ENCODE measurements around the gene MX2.
"Not testable (repeated sequence)": the region's sequence is repeated elsewhere in the genome, so short reads cannot be mapped to it uniquely, and the experiment has no call there.

Gene MX2

DNA sequence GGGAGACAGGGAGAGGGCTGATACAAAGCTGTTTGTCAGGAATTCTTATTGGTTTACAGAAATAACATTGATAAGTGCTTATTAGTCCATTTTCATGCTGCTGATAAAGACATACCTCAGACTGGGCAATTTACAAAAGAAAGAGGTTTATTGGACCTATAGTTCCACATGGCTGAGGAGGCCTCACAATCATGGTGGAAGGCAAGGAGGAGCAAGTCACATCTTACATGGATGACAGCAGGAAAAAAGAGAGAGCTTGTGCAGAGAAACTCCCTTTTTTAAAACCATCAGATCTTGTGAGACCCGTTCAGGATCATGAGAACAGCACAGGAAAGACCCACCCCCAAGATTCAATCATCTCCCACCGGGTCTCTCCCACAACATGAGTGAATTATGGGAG, 55.7 kb downstream of the MX2 start:
- not testable (repeated sequence) for H3K36me3 ChIP-seq (ENCODE audit: control insufficient read depth, insufficient read depth, low read length); H3K9me3 ChIP-seq (ENCODE audit: control insufficient read depth, insufficient read depth, low read length); H3K27me3 ChIP-seq (ENCODE audit: control insufficient read depth, insufficient read depth, low read length)

DNA sequence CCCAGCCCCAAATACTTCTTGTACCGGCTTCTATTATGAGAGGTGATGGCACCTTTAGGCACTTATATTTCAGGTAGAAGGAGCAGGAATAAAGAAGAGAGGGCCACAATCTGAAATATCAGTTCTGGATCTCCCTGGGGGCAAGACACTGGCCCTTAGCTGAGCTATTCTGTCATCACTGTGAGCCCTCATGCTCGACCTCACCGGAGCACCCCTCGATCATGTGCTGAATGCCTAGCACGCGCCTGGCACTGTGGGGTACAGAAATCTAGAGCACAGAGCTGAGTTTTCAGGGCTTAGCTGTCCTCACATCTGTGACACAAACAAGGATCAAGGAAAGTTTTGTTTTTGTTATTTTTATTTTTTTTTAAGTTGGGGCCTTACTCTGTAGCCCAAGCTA, 56.6 kb downstream of the MX2 start:
- no peaks in the 10 kb centered on the region for H3K36me3 ChIP-seq (ENCODE audit: control insufficient read depth, insufficient read depth, low read length)
- peaks cover 10% of the 10 kb centered on the region for H3K4me1 ChIP-seq (ENCODE audit: control insufficient read depth, insufficient read depth, low read length)
- peaks cover 2% of the 10 kb centered on the region for H3K27me3 ChIP-seq (ENCODE audit: control insufficient read depth, insufficient read depth, low read length)
- no peak overlapping the region for H3K4me3 ChIP-seq (ENCODE audit: low read depth, low read length)
- H3K9ac ChIP-seq (ENCODE audit: low read depth, low read length): no peak overlapping the region
- H3K9me3 ChIP-seq (ENCODE audit: control insufficient read depth, insufficient read depth, low read length): no peaks in the 10 kb centered on the region

More for the DNA sequence above, 55.7 kb downstream of the MX2 start:
- not testable (repeated sequence) for H3K4me1 ChIP-seq (ENCODE audit: control insufficient read depth, insufficient read depth, low read length); H3K4me3 ChIP-seq (ENCODE audit: low read depth, low read length); H3K9ac ChIP-seq (ENCODE audit: low read depth, low read length)

DNA sequence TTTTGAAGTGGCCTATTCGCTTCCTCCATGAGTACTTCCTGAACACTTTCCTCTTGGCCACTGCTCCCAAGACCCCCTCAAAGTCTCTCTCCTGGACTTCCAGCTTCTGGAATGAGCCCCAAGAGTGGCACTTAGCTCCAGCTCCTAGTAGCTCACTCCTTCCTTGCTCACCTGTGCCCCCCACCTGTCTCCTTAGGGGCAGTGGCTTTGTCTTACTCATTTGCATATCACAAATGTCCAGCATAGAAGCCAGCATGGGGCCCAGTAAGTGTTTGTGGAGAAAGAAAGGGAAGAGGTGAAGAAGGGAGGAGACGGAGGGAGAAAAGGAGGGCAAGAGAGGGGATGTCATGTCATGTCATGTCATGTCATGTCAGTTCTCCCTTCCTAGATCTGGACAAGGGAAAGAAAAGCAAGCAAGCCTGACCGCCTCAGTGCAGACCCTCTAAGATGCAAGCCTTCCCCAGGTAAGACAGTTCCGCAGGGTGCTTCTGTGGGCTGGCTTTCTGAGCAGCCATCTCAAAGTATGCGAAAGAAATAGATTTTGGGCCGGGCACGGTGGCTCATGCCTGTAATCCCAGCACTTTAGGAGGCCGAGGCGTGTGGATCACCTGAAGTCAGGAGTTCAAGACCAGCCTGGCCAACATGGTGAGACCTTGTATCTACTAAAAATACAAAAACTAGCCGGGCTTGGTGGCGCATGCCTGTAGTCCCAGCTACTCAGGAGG, 57.3 kb downstream of the MX2 start:
- H3K27me3 ChIP-seq (ENCODE audit: control insufficient read depth, insufficient read depth, low read length): peaks cover 2% of the 10 kb centered on the region
- no peaks in the 10 kb centered on the region for H3K9me3 ChIP-seq (ENCODE audit: control insufficient read depth, insufficient read depth, low read length)
- H3K9ac ChIP-seq (ENCODE audit: low read depth, low read length): no peak overlapping the region
- H3K4me1 ChIP-seq (ENCODE audit: control insufficient read depth, insufficient read depth, low read length): peaks cover 10% of the 10 kb centered on the region
- H3K36me3 ChIP-seq (ENCODE audit: control insufficient read depth, insufficient read depth, low read length): no peaks in the 10 kb centered on the region
- H3K4me3 ChIP-seq (ENCODE audit: low read depth, low read length): no peak overlapping the region

DNA sequence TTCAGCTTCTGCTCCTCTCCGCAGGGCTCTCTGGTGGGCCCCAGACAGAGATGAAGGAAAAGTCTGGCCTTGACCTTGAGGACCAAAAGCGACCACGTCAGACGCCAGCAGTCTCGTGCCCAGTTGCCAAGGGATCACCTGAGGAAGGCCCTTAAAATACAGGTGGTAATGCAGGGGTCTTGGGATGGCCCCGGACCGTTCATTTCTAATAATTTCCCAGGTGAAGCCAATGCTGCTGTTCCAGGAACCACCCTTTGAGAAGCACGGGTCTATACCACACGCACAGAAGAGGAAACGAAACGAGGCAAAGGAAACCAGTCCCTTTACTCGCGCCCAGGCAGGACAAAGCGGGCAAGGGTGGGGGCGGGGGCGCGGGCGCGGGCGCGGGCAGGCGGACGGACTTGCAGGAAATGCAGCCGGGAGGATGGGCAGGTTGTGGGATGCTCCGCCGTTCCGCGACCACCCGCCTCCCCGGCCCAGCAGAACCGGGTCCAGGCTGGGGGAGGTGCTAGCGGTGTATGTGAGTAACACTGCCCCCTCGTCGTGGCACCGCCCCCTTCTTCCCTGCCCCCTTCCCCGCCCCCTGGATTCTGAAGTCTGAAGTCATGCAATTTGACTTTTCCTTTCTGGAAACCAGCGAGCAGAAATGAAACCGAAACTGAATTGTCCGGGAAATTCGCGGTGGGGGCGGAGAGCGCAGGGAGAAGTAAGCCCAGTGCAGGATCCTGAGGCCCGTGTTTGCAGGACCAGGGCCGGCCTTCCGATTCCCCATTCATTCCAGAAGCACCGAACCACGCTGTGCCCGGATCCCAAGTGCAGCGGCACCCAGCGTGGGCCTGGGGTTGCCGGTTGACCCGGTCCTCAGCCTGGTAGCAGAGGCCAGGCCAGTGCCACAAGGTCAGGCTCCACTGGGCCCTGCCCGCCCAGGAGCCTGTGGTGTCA, 58.4 kb downstream of the MX2 start:
- H3K4me1 ChIP-seq (ENCODE audit: control insufficient read depth, insufficient read depth, low read length): peaks cover 10% of the 10 kb centered on the region
- H3K36me3 ChIP-seq (ENCODE audit: control insufficient read depth, insufficient read depth, low read length): no peaks in the 10 kb centered on the region
- H3K27me3 ChIP-seq (ENCODE audit: control insufficient read depth, insufficient read depth, low read length): peaks cover 8% of the 10 kb centered on the region
- H3K9ac ChIP-seq (ENCODE audit: low read depth, low read length): peak overlapping the region; percentile 54
- peak overlapping the region; percentile 56 for H3K4me3 ChIP-seq (ENCODE audit: low read depth, low read length)
- no peaks in the 10 kb centered on the region for H3K9me3 ChIP-seq (ENCODE audit: control insufficient read depth, insufficient read depth, low read length)

DNA sequence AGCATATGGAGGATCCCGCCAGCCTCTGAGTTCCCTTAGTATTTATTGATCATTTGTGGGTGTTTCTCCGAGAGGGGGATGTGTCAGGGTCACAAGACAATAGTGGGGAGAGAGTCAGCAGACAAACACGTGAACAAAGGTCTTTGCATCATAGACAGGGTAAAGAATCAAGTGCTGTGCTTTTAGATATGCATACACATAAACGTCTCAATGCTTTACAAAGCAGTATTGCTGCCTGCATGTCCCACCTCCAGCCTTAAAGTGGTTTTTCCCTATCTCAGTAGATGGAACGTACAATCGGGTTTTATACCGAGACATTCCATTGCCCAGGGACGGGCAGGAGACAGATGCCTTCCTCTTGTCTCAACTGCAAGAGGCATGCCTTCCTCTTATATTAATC, 59.2 kb downstream of the MX2 start:
- Histone ChIP-seq H3K27me3 (ENCODE audit: control insufficient read depth, insufficient read depth, low read length) (peaks cover 15% of the 10 kb centered on the region), H3K4me3 (ENCODE audit: low read depth, low read length) (peak overlapping the region; percentile 56)
- H3K36me3 ChIP-seq (ENCODE audit: control insufficient read depth, insufficient read depth, low read length); H3K4me1 ChIP-seq (ENCODE audit: control insufficient read depth, insufficient read depth, low read length); H3K9ac ChIP-seq (ENCODE audit: low read depth, low read length); H3K9me3 ChIP-seq (ENCODE audit: control insufficient read depth, insufficient read depth, low read length): not testable (repeated sequence)

DNA sequence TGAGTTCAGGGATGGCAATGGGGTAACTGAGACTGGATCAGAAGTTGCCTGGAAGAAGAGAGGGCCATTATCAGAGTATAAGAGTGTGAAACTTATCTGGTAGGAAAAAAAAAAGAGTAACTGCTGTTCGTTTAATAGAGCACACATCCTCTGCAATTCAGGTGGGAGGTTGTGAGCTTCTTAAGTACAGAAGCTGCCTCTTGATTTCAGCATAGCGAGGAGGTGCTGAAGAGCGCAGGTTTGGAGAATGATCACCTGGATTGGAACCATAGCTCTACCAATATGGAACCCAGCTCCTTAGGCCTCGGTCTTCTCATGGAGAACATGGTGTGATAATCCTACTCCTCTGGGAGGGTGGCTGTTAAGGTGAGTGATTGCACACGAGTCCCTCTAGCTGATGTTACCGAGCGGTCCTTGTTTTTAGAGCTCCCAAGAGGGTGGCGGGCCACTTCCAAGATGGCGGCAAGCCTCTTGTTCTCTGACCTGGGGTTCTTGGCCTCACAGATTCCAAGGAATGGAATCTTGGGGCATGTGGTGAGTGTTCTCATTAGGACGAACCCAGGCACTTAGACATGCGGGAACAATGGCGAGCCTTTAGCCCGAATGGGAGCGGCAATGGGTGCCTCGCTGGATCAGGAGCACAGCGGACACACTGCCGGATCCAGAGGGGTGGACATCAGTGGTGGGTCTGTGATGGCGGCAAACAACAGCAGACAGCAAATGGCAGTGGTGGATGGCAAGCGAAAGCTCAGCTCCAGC, 60.9 kb downstream of the MX2 start:
- peaks cover 10% of the 10 kb centered on the region for H3K4me1 ChIP-seq (ENCODE audit: control insufficient read depth, insufficient read depth, low read length)
- H3K36me3 ChIP-seq (ENCODE audit: control insufficient read depth, insufficient read depth, low read length): no peaks in the 10 kb centered on the region
- no peak overlapping the region for H3K9ac ChIP-seq (ENCODE audit: low read depth, low read length)
- peaks cover 30% of the 10 kb centered on the region for H3K27me3 ChIP-seq (ENCODE audit: control insufficient read depth, insufficient read depth, low read length)
- H3K9me3 ChIP-seq (ENCODE audit: control insufficient read depth, insufficient read depth, low read length): no peaks in the 10 kb centered on the region
- H3K4me3 ChIP-seq (ENCODE audit: low read depth, low read length): no peak overlapping the region

DNA sequence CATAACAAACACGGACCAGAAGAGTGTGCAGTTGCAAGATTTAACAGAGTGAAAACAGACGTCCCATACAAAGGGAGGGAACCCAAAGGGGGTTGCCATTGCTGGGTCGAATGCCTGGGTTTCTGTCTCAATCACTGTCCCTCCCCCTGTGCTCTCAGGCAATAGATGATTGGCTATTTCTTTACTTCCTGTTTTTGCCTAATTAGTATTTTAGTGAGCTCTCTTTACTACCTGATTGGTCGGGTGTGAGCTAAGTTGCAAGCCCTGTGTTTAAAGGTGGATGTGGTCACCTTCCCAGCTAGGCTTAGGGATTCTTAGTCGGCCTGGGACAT, 61.4 kb downstream of the MX2 start:
- not testable (repeated sequence) for H3K4me1 ChIP-seq (ENCODE audit: control insufficient read depth, insufficient read depth, low read length); H3K4me3 ChIP-seq (ENCODE audit: low read depth, low read length); H3K9me3 ChIP-seq (ENCODE audit: control insufficient read depth, insufficient read depth, low read length); H3K9ac ChIP-seq (ENCODE audit: low read depth, low read length); H3K36me3 ChIP-seq (ENCODE audit: control insufficient read depth, insufficient read depth, low read length)
- H3K27me3 ChIP-seq (ENCODE audit: control insufficient read depth, insufficient read depth, low read length): peaks cover 30% of the 10 kb centered on the region

DNA sequence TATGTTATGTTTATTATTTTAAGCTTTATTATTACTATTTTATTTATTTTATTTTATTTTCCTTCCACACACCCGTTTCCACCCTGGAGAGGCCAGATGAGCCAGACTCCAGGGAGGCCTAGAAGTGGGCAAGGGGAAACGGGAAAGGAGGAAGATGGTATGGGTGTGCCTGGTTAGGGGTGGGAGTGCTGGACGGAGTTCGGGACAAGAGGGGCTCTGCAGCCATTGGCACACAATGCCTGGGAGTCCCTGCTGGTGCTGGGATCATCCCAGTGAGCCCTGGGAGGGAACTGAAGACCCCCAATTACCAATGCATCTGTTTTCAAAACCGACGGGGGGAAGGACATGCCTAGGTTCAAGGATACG, 63.7 kb downstream of the MX2 start:
- H3K27me3 ChIP-seq (ENCODE audit: control insufficient read depth, insufficient read depth, low read length): peaks cover 30% of the 10 kb centered on the region
- H3K9me3 ChIP-seq (ENCODE audit: control insufficient read depth, insufficient read depth, low read length): no peaks in the 10 kb centered on the region
- H3K4me3 ChIP-seq (ENCODE audit: low read depth, low read length): peak overlapping the region; percentile 65
- no peaks in the 10 kb centered on the region for H3K36me3 ChIP-seq (ENCODE audit: control insufficient read depth, insufficient read depth, low read length)
- no peaks in the 10 kb centered on the region for H3K4me1 ChIP-seq (ENCODE audit: control insufficient read depth, insufficient read depth, low read length)
- H3K9ac ChIP-seq (ENCODE audit: low read depth, low read length): peak overlapping the region; percentile 24

DNA sequence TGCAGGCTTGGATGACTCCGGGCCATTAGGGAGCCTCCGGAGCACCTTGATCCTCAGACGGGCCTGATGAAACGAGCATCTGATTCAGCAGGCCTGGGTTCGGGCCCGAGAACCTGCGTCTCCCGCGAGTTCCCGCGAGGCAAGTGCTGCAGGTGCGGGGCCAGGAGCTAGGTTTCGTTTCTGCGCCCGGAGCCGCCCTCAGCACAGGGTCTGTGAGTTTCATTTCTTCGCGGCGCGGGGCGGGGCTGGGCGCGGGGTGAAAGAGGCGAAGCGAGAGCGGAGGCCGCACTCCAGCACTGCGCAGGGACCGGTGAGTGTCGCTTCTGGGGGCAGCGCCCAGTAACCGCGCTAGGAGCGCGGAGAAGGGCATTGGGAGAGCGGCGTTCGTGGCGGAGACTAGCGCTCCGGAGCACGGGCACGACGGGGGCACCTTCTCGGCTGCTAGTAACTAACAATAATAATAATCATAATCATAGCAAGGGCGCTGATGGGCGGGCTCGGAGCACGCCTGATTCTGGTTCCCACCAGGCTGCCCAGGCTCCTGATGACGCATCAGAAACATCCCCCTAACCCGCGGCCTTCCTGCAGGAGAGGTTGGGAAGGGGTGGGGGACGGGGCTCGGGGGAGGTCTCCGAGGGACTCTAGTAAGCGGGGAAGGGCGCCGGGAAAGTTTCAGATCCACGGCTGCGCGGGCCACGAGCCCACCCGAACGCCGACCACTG, 64.3 kb downstream of the MX2 start, which contains the start of gene MX1:
Gene MX1 (plus strand): TSS at position 286 of the 722 bp plus-strand sequence. CDS start 5,832 bp downstream, outside the sequence.
- Histone ChIP-seq H3K9ac (ENCODE audit: low read depth, low read length) (peak within 1 kb of the TSS; percentile 24), H3K36me3 (ENCODE audit: control insufficient read depth, insufficient read depth, low read length) (no peaks in the 10 kb centered on the region), H3K27me3 (ENCODE audit: control insufficient read depth, insufficient read depth, low read length) (peaks cover 30% of the 10 kb centered on the region), H3K4me3 (ENCODE audit: low read depth, low read length) (peak within 1 kb of the TSS; percentile 65), H3K9me3 (ENCODE audit: control insufficient read depth, insufficient read depth, low read length) (no peaks in the 10 kb centered on the region), H3K4me1 (ENCODE audit: control insufficient read depth, insufficient read depth, low read length) (no peaks in the 10 kb centered on the region)

DNA sequence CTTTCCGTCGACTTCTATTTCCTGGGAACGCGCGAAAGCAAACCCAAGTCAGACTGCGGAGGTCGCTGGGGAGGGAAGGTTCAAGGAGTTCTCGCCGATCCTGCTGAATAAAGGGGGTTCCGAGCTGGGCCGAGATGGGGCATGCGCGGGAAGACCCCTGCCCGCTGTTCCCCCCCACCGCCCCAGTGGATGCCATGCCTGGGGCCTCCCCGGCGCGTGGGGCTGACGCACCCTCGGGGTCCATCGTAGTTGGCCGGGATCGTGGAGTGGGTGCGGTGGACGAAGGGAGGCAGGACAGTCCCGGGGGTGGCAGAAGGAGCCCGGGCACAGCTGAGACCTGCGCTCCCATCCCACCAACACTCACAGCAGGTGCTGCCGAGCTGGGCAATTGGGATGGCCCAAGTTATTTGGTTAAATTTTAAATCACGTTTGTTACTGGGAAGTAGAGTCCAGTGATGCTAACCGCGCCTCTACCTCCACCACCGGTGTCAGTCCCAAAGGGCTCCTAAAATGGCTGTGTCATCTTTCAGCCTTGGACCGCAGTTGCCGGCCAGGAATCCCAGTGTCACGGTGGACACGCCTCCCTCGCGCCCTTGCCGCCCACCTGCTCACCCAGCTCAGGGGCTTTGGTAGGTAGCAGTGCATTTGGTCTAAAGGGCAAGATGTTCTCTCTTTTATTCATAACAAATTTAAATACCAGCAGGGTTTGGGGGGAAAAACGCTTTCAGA, 65.0 kb downstream of the MX2 start:
- peak overlapping the region; percentile 65 for H3K4me3 ChIP-seq (ENCODE audit: low read depth, low read length)
- H3K9ac ChIP-seq (ENCODE audit: low read depth, low read length): no peak overlapping the region
- no peaks in the 10 kb centered on the region for H3K9me3 ChIP-seq (ENCODE audit: control insufficient read depth, insufficient read depth, low read length)
- H3K27me3 ChIP-seq (ENCODE audit: control insufficient read depth, insufficient read depth, low read length): peaks cover 30% of the 10 kb centered on the region
- H3K4me1 ChIP-seq (ENCODE audit: control insufficient read depth, insufficient read depth, low read length): no peaks in the 10 kb centered on the region
- H3K36me3 ChIP-seq (ENCODE audit: control insufficient read depth, insufficient read depth, low read length): no peaks in the 10 kb centered on the region

DNA sequence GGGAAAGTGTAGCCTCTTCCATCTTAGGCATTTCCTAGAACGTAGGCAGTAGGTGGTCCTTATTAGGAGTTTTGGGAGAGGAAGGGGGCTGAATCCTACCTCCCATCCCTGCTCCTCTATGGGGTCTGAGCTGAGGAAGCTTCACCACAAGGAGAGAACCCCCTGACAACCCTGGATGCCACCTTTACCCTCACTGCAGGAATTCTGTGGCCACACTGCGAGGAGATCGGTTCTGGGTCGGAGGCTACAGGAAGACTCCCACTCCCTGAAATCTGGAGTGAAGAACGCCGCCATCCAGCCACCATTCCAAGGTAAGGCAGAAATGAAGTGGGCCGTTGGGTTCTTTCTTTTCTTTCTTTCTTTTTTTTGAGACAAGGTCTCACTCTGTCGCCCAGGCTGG, 65.7 kb downstream of the MX2 start:
- Histone ChIP-seq H3K9me3 (ENCODE audit: control insufficient read depth, insufficient read depth, low read length) (no peaks in the 10 kb centered on the region), H3K27me3 (ENCODE audit: control insufficient read depth, insufficient read depth, low read length) (peaks cover 30% of the 10 kb centered on the region), H3K36me3 (ENCODE audit: control insufficient read depth, insufficient read depth, low read length) (no peaks in the 10 kb centered on the region), H3K4me1 (ENCODE audit: control insufficient read depth, insufficient read depth, low read length) (no peaks in the 10 kb centered on the region), H3K9ac (ENCODE audit: low read depth, low read length) (no peak overlapping the region), H3K4me3 (ENCODE audit: low read depth, low read length) (no peak overlapping the region)

Data from iPS-15b (cell line).